Testis (tissue), 3 donors: Measurements from ENCODE around the gene SH2D3C. TPM values are rescaled to one million over a fixed set of nuclear protein-coding genes. Genes with fewer than 3 reads are reported as not detected.
"Not testable (repeated sequence)": the region's sequence is repeated elsewhere in the genome, so short reads cannot be mapped to it uniquely, and the experiment has no call there.

Experiments
- DNase-seq: peaks from one replicate; pipeline ENCODE4 v3.0.0-alpha.2; 2019
- H3K27ac ChIP-seq, 2 donors: fragments of 200-600 bp; sonication (generic); one replicate each; pipeline ENCODE4 v1.5.1; 2019
- H3K27me3 ChIP-seq: fragments of 200-600 bp; sonication (generic); one replicate; pipeline ENCODE4 v1.5.1; 2019
- H3K36me3 ChIP-seq: fragments of 200-600 bp; sonication (generic); one replicate; pipeline ENCODE4 v1.5.1; 2017; ENCODE audit warnings: low read depth; ENCODE audit errors: missing control alignments
- H3K4me1 ChIP-seq: fragments of 200-600 bp; sonication (generic); one replicate; pipeline ENCODE4 v1.5.1; 2019
- H3K4me3 ChIP-seq, 2 donors: fragments of 200-600 bp; sonication (generic); one replicate each; pipeline ENCODE4 v1.5.1; 2017 to 2019
- H3K9me3 ChIP-seq: fragments of 200-600 bp; sonication (generic); one replicate; pipeline ENCODE4 v1.5.1; 2017
- POLR2A ChIP-seq: fragments of 450-650 bp; IDR thresholded peaks from one replicate; pipeline ENCODE4 v1.6.1; 2017; ENCODE audit warnings: antibody characterized with exemption, mild to moderate bottlenecking, moderate library complexity
- WGBS, 2 donors: methylation state at CpG; one replicate each; pipeline ENCODE4 v1.1.5; 2018; 5-methylcytosine and 5-hydroxymethylcytosine counted together
- intact Hi-C: fragments of 100-400 bp; cut with DNase I; formaldehyde crosslinking; loops from one replicate; pipeline ENCODE4 v1.15.1; 2023; ENCODE audit warnings: low total_unique reads
- polyA plus RNA-seq: library from polyadenylated mRNA; stranded (reverse); fragments of 350-450 nt; fragmentation: Illumina TruSeq; extraction: RNeasy Lipid Tissue Mini Kit (QIAGEN cat#74804); gene quantifications from one replicate; pipeline ENCODE4 v1.2.3, GENCODE V29; 2014; ENCODE audit warnings: low read depth, low replicate concordance; ENCODE audit not compliant: insufficient read depth
- total RNA-seq, 2 donors: library from RNA; depleted of rRNA; stranded (reverse); fragments of >200 nt; gene quantifications; one replicate each; pipeline ENCODE4 v1.2.3, GENCODE V29; 2016
- TF ChIP-seq, protein P1 (sequence below), 3 experiments: fragments of 450-650 bp in 2 of 3; fragments of 200-600 bp in 1 of 3; sonication (generic) in 1 of 3; IDR thresholded peaks; one replicate each; pipeline ENCODE4 v1.5.1; 2016 to 2019; ENCODE audit warnings: antibody characterized with exemption in 3 of 3, mild to moderate bottlenecking in 2 of 3, moderate library complexity in 1 of 3

SH2D3C gene
- total and polyA plus RNA-seq, 3 donors from 2014 or later = 6.6 to 9.6 (median 8.8) TPM

- TF ChIP-seq, protein P1, sequence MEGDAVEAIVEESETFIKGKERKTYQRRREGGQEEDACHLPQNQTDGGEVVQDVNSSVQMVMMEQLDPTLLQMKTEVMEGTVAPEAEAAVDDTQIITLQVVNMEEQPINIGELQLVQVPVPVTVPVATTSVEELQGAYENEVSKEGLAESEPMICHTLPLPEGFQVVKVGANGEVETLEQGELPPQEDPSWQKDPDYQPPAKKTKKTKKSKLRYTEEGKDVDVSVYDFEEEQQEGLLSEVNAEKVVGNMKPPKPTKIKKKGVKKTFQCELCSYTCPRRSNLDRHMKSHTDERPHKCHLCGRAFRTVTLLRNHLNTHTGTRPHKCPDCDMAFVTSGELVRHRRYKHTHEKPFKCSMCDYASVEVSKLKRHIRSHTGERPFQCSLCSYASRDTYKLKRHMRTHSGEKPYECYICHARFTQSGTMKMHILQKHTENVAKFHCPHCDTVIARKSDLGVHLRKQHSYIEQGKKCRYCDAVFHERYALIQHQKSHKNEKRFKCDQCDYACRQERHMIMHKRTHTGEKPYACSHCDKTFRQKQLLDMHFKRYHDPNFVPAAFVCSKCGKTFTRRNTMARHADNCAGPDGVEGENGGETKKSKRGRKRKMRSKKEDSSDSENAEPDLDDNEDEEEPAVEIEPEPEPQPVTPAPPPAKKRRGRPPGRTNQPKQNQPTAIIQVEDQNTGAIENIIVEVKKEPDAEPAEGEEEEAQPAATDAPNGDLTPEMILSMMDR (IDR thresholded peaks at IDR 0.05) = peak in 1 of 3 experiments; percentile 14
- not testable (repeated sequence) for H3K36me3 ChIP-seq, DNase-seq, H3K9me3 ChIP-seq, H3K27ac ChIP-seq, H3K4me3 ChIP-seq, H3K27me3 ChIP-seq
- WGBS, 2 donors = 91 to 93% methylated on average over 9 of the region's 9 CpGs
- intact Hi-C loops = loop anchor here (5.0 to 10.0 kb wide), 2 partner anchors 44 to 84 kb away; partner anchors contain the start of gene TOR2A
- H3K4me1 ChIP-seq = peaks cover 15% of the 10 kb centered on the region
Observed at GRCh38 chr9:127780909-127781308, 2.4 kb upstream of the SH2D3C start.

- 82 to 83% methylated on average over 11 to 20 of the region's 20 CpGs for WGBS, 2 donors
- DNase-seq = no peak
- Histone ChIP-seq H3K27ac (no peak overlapping the region), H3K9me3 (no peaks in the 10 kb centered on the region), H3K4me3 (no peak overlapping the region), H3K27me3 (no peaks in the 10 kb centered on the region), H3K36me3 (no peaks in the 10 kb centered on the region), H3K4me1 (peaks cover 15% of the 10 kb centered on the region)
- TF ChIP-seq, protein P1 (IDR thresholded peaks at IDR 0.05) = no peak
- no peak for TF ChIP-seq POLR2A
- intact Hi-C loops = loop anchor here (5.0 to 10.0 kb wide), 2 partner anchors 43 to 84 kb away; partner anchors contain the start of gene TOR2A
Observed at GRCh38 chr9:127780126-127780885, 1.8 kb upstream of the SH2D3C start.

DNA sequence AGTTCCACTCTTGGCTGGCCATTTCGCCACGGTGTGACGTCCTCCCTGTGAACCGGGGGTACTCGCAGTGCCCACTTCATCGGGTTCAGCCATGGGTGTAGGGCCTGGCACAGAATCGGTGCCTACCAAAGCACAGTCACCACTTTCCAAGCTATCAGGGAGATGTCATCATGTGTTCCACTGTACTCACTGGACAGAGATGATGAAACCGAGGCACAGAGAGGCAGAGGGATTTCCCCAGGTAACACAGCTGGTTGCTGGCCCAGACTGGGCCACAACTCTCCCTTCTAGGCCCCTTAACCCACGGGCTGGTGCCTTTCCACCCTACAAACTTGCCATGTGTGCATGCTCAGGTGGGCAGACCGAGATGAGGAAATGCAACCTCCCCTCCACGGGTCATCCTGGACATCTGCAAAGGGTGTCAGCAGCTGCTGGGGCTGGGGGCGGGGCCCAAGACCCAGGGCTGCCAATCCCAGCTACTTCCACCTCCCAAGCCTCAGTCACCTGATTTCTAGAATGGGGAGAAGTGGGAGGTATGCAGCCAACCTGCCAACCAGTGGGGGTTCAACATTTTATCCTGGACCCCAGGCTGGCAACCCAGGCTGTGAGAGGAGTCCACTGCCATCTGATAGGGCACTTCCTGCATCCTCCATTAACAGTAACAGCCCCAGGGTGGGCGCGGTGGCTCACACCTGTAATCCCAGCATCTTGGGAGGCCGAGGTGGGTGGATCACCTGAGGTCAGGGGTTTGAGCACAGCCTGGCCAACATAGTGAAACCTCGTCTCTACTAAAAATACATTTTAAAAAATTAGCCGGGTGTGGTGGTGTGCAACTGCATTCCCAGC lies 893 bp upstream of the SH2D3C start:
- intact Hi-C loops = no loop called here
- DNase-seq = no peak
- WGBS, 2 donors = 76 to 84% methylated on average over 16 to 17 of the region's 17 CpGs
- no peaks in the 10 kb centered on the region for H3K36me3 ChIP-seq
- no peak overlapping the region for H3K4me3 ChIP-seq
- peaks cover 11% of the 10 kb centered on the region for H3K4me1 ChIP-seq
- peak overlapping the region in 1 of 2 donors; percentile 18 for H3K27ac ChIP-seq
- H3K9me3 ChIP-seq = no peaks in the 10 kb centered on the region
- no peaks in the 10 kb centered on the region for H3K27me3 ChIP-seq
- TF ChIP-seq POLR2A = no peak
- TF ChIP-seq, protein P1 (IDR thresholded peaks at IDR 0.05) = no peak

GRCh38 chr9:127777368-127777980 lies 992 bp downstream of the SH2D3C start:
- 75 to 89% methylated on average over 17 to 18 of the region's 18 CpGs for WGBS, 2 donors
- TF ChIP-seq, protein P1 (IDR thresholded peaks at IDR 0.05) = no peak
- no peak for TF ChIP-seq POLR2A
- intact Hi-C loops = no loop called here

More at GRCh38 chr9:127777368-127777980, 992 bp downstream of the SH2D3C start:
- Histone ChIP-seq H3K27me3 (no peaks in the 10 kb centered on the region), H3K27ac (no peak overlapping the region), H3K4me3 (no peak overlapping the region), H3K9me3 (no peaks in the 10 kb centered on the region), H3K36me3 (no peaks in the 10 kb centered on the region), H3K4me1 (peaks cover 4% of the 10 kb centered on the region)
- DNase-seq = no peak
